CD14-positive monocyte (primary cell): ENCODE results near the gene ARMC10. TPM values are rescaled to one million over a fixed set of nuclear protein-coding genes. Genes with fewer than 3 reads are reported as not detected.
"Not testable (repeated sequence)": the region's sequence is repeated elsewhere in the genome, so short reads cannot be mapped to it uniquely, and the experiment has no call there.

Experiments used
- DNase-seq, 3 donors: peaks; one replicate each; pipeline ENCODE4 v3.0.0-alpha.2; 2011 to 2022
- H2AFZ ChIP-seq: 2 replicates; pipeline ENCODE4 v1.6.0; 2012; ENCODE audit warnings: mild to moderate bottlenecking, low read depth, low read length, inconsistent platforms; ENCODE audit not compliant: insufficient read depth, poor library complexity, severe bottlenecking
- H3K27ac ChIP-seq, 2 donors: 1 replicate in 1 of 2; 2 replicates in 1 of 2; pipeline ENCODE4 v1.5.1; 2012 to 2013; ENCODE audit warnings: low read length in 2 of 2, control low read depth in 1 of 2, inconsistent platforms in 1 of 2, low read depth in 1 of 2, mild to moderate bottlenecking in 1 of 2
- H3K27me3 ChIP-seq, 2 donors: one replicate each; pipeline versions ENCODE4 v1.6.0 to v1.6.1; 2011 to 2013; ENCODE audit warnings: low read length in 2 of 2; ENCODE audit not compliant: control insufficient read depth in 2 of 2, insufficient read depth in 2 of 2
- H3K36me3 ChIP-seq, 2 donors: replicated peaks in 1 of 2; 1 replicate in 1 of 2; 2 replicates in 1 of 2; pipeline versions ENCODE4 v1.5.1 to v1.6.1; 2012 to 2013; ENCODE audit warnings: low read length in 2 of 2, control low read depth in 1 of 2, inconsistent platforms in 1 of 2, mild to moderate bottlenecking in 1 of 2; ENCODE audit not compliant: insufficient read depth in 2 of 2, control insufficient read depth in 1 of 2
- H3K4me1 ChIP-seq, 2 donors: 1 replicate in 1 of 2; 2 replicates in 1 of 2; pipeline versions ENCODE4 v1.5.1 to v1.6.1; 2012 to 2013; ENCODE audit warnings: low read length in 2 of 2, control low read depth in 1 of 2, inconsistent platforms in 1 of 2, mild to moderate bottlenecking in 1 of 2, moderate library complexity in 1 of 2; ENCODE audit not compliant: insufficient read depth in 2 of 2, control insufficient read depth in 1 of 2
- H3K4me2 ChIP-seq: replicated peaks from 2 replicates; pipeline ENCODE3; 2012; ENCODE audit warnings: low read length, moderate library complexity, mild to moderate bottlenecking; ENCODE audit not compliant: poor library complexity, severe bottlenecking; ENCODE audit errors: extremely low read depth
- H3K4me3 ChIP-seq, 3 experiments: fragments of 200-600 bp in 1 of 3; sonication (generic) in 1 of 3; replicated peaks in 1 of 3; 1 replicate in 2 of 3; 2 replicates in 1 of 3; pipeline ENCODE4 v1.5.1; 2011 to 2013; ENCODE audit warnings: low read length in 3 of 3, mild to moderate bottlenecking in 3 of 3, control low read depth in 2 of 3, low read depth in 2 of 3, inconsistent platforms in 1 of 3, moderate library complexity in 1 of 3
- H3K79me2 ChIP-seq: 2 replicates; pipeline ENCODE4 v1.6.0; 2012; ENCODE audit warnings: mild to moderate bottlenecking, control low read depth, inconsistent platforms, low read length, moderate library complexity; ENCODE audit not compliant: insufficient read depth
- H3K9ac ChIP-seq: 2 replicates; pipeline ENCODE4 v1.6.0; 2017; ENCODE audit warnings: low read length, mild to moderate bottlenecking; ENCODE audit not compliant: insufficient read depth, poor library complexity, severe bottlenecking
- H3K9me3 ChIP-seq, 2 donors: replicated peaks in 1 of 2; 1 replicate in 1 of 2; 2 replicates in 1 of 2; pipeline versions ENCODE4 v1.5.1 to v1.6.1; 2012 to 2013; ENCODE audit warnings: low read length in 2 of 2, control low read depth in 1 of 2; ENCODE audit not compliant: control insufficient read depth in 1 of 2, insufficient read depth in 1 of 2
- H4K20me1 ChIP-seq: 2 replicates; pipeline ENCODE4 v1.6.0; 2012; ENCODE audit warnings: mild to moderate bottlenecking, low read length, control low read depth, moderate library complexity; ENCODE audit not compliant: insufficient read depth
- H3K27ac Mint-ChIP-seq, 7 donors: one replicate each; pipeline ENCODE4 v1.8.0; 2020; ENCODE audit warnings: mild to moderate bottlenecking in 7 of 7, mixed read lengths in 7 of 7, moderate library complexity in 6 of 7, inconsistent platforms in 2 of 7
- H3K27me3 Mint-ChIP-seq, 3 donors: one replicate each; pipeline ENCODE4 v1.8.0; 2021 to 2022; ENCODE audit warnings: low read depth in 3 of 3, mild to moderate bottlenecking in 3 of 3, mixed read lengths in 3 of 3, moderate library complexity in 3 of 3, inconsistent platforms in 1 of 3
- H3K36me3 Mint-ChIP-seq, 2 donors: one replicate each; pipeline ENCODE4 v1.8.0; 2020; ENCODE audit warnings: mixed read lengths in 2 of 2, inconsistent platforms in 1 of 2, mild to moderate bottlenecking in 1 of 2
- H3K4me1 Mint-ChIP-seq: one replicate; pipeline ENCODE4 v1.8.0; 2020; ENCODE audit warnings: mild to moderate bottlenecking, mixed read lengths
- H3K4me3 Mint-ChIP-seq, 2 donors: one replicate each; pipeline ENCODE4 v1.8.0; 2020; ENCODE audit warnings: mild to moderate bottlenecking in 2 of 2, mixed read lengths in 2 of 2, moderate library complexity in 1 of 2
- H3K9me3 Mint-ChIP-seq, 7 donors: one replicate each; pipeline ENCODE4 v1.8.0; 2020 to 2022; ENCODE audit warnings: mixed read lengths in 7 of 7, mild to moderate bottlenecking in 6 of 7, moderate library complexity in 6 of 7, inconsistent platforms in 2 of 7
- CTCF ChIP-seq: fragments of 200-600 bp; IDR thresholded peaks from one replicate; pipeline ENCODE4 v1.8.0; 2022; ENCODE audit warnings: antibody characterized with exemption, mild to moderate bottlenecking
- WGBS: methylation state at CpG from one replicate; pipeline ENCODE4 v1.1.5; 2013; ENCODE audit warnings: missing lambda C conversion rate; ENCODE audit not compliant: insufficient coverage; 5-methylcytosine and 5-hydroxymethylcytosine counted together
- intact Hi-C, 2 donors: fragments of 100-400 bp; cut with micrococcal nuclease; formaldehyde crosslinking; loops; one replicate each; pipeline versions ENCODE4 v1.15.0 to v1.15.1; 2023
- polyA plus RNA-seq, 3 donors: library from polyadenylated mRNA; depleted of rRNA in 1 of 3; unstranded in 2 of 3; stranded (reverse) in 1 of 3; fragments of 300-500 nt in 2 of 3; fragments of >200 nt in 1 of 3; fragmentation: Illumina TruSeq in 2 of 3; gene quantifications; 1 replicate in 2 of 3; 2 replicates in 1 of 3; pipeline ENCODE4 v1.2.3, GENCODE V29; 2012 to 2021

The ARMC10 gene
- polyA plus RNA-seq, 3 donors = 15.4 to 60.1 (median 55.1) TPM

- H3K36me3 ChIP-seq = no peaks in the 10 kb centered on the region
- Mint-ChIP-seq H3K27ac (no peak overlapping the region), H3K9me3 (peaks cover 1 to 12% (median 9%) of the 10 kb centered on the region in 7 donors), H3K27me3 (peaks cover 0 to 2% (median 0%) of the 10 kb centered on the region in 3 donors), H3K4me1 (peaks cover 2% of the 10 kb centered on the region), H3K4me3 (no peak overlapping the region), H3K36me3 (no peaks in the 10 kb centered on the region)
- no peaks in the 10 kb centered on the region for H3K4me1 ChIP-seq
- H2AFZ ChIP-seq = no peak overlapping the region
- no peak overlapping the region for H3K4me2 ChIP-seq
- no peaks in the 10 kb centered on the region for H3K9me3 ChIP-seq
- no peaks in the 10 kb centered on the region for H4K20me1 ChIP-seq
- H3K27me3 ChIP-seq = no peaks in the 10 kb centered on the region
- H3K79me2 ChIP-seq = no peaks in the 10 kb centered on the region
- no peak overlapping the region for H3K9ac ChIP-seq
- no CpG with 5 or more reads among the region's 1 CpG for WGBS
- H3K4me3 ChIP-seq = no peak overlapping the region
- intact Hi-C loops = no loop called here
- no peak for TF ChIP-seq CTCF
- H3K27ac ChIP-seq = no peak overlapping the region
- DNase-seq = no peak
Observed at GRCh38 chr7:103037476-103037822, 37.5 kb upstream of the ARMC10 start.

GRCh38 chr7:103037823-103038739 is 36.9 kb upstream of the ARMC10 start:
- H3K4me2 ChIP-seq, H3K4me3 Mint-ChIP-seq, H3K36me3 ChIP-seq, H2AFZ ChIP-seq, DNase-seq, H3K4me1 ChIP-seq, H4K20me1 ChIP-seq, H3K36me3 Mint-ChIP-seq, H3K9ac ChIP-seq, H3K27me3 Mint-ChIP-seq, H3K79me2 ChIP-seq, intact Hi-C loops, H3K4me1 Mint-ChIP-seq, H3K9me3 ChIP-seq, H3K27ac ChIP-seq, H3K4me3 ChIP-seq, H3K27me3 ChIP-seq, H3K27ac Mint-ChIP-seq: not testable (repeated sequence)
- H3K9me3 Mint-ChIP-seq = peaks cover 2 to 18% (median 10%) of the 10 kb centered on the region in 7 donors
- WGBS = 97% methylated on average over 18 of the region's 20 CpGs

- peaks cover 4 to 19% (median 10%) of the 10 kb centered on the region in 7 donors for H3K9me3 Mint-ChIP-seq
- H2AFZ ChIP-seq, H3K9me3 ChIP-seq, intact Hi-C loops, H3K27me3 Mint-ChIP-seq, H3K4me1 Mint-ChIP-seq, H3K36me3 Mint-ChIP-seq, H3K27me3 ChIP-seq, H3K4me1 ChIP-seq, H3K4me3 ChIP-seq, DNase-seq, H3K4me3 Mint-ChIP-seq, H4K20me1 ChIP-seq, H3K27ac Mint-ChIP-seq, H3K27ac ChIP-seq, H3K36me3 ChIP-seq, H3K9ac ChIP-seq, H3K4me2 ChIP-seq, H3K79me2 ChIP-seq: not testable (repeated sequence)
- no CpG with 5 or more reads among the region's 1 CpG for WGBS
Observed at GRCh38 chr7:103041815-103042214, 33.1 kb upstream of the ARMC10 start.
